SU-DHL-6 (cell line): Measurements from ENCODE around the gene APOM.

Experiments used
- H2AFZ ChIP-seq: fragments of 200-600 bp; sonication (generic); 2 replicates; pipeline ENCODE4 v1.6.1; 2014; ENCODE audit warnings: low read depth, mild to moderate bottlenecking, moderate library complexity, mixed read lengths, antibody characterized with exemption, low read length; ENCODE audit not compliant: severe bottlenecking
- H3F3A ChIP-seq: fragments of 200-600 bp; shearing (Covaris generic); 2 replicates; pipeline ENCODE4 v1.6.0; 2016; ENCODE audit warnings: antibody characterized with exemption, mild to moderate bottlenecking; ENCODE audit not compliant: insufficient read depth
- H3K27ac ChIP-seq: fragments of 200-600 bp; sonication (generic); 2 replicates; pipeline ENCODE4 v1.5.1; 2016; ENCODE audit warnings: low read depth, mild to moderate bottlenecking, low read length, moderate library complexity, mixed read lengths
- H3K27me3 ChIP-seq: fragments of 200-600 bp; sonication (generic), shearing (Covaris generic); 2 replicates; pipeline ENCODE4 v1.6.0; 2014; ENCODE audit warnings: mild to moderate bottlenecking, low read length
- H3K36me3 ChIP-seq: fragments of 200-600 bp; sonication (generic); 2 replicates; pipeline ENCODE4 v1.6.1; 2014; ENCODE audit warnings: mild to moderate bottlenecking, low read length, mixed read lengths
- H3K4me2 ChIP-seq: fragments of 300-600, 200-600 bp; shearing (Covaris generic), sonication (generic); 2 replicates; pipeline ENCODE4 v1.6.0; 2014; ENCODE audit warnings: low read length, low read depth, mild to moderate bottlenecking; ENCODE audit not compliant: poor library complexity, severe bottlenecking
- H3K4me3 ChIP-seq: fragments of 200-600 bp; sonication (generic); 2 replicates; pipeline ENCODE4 v1.5.1; 2014; ENCODE audit warnings: antibody characterized with exemption, low read length, mild to moderate bottlenecking, mixed read lengths; ENCODE audit not compliant: insufficient read depth, poor library complexity, severe bottlenecking
- H3K79me2 ChIP-seq: fragments of 200-600 bp; sonication (generic); 2 replicates; pipeline ENCODE4 v1.6.1; 2014; ENCODE audit warnings: mild to moderate bottlenecking, low read length, moderate library complexity; ENCODE audit not compliant: insufficient read depth
- H3K9ac ChIP-seq: fragments of 200-600 bp; sonication (generic); 2 replicates; pipeline ENCODE4 v1.7.0; 2014; ENCODE audit warnings: mild to moderate bottlenecking, low read length
- H3K9me2 ChIP-seq: fragments of 200-600 bp; sonication (generic); replicated peaks from 2 replicates; pipeline ENCODE4 v1.6.1; 2014; ENCODE audit warnings: low read length; ENCODE audit not compliant: insufficient read depth
- H3K9me3 ChIP-seq: fragments of 200-600 bp; sonication (generic); 2 replicates; pipeline ENCODE4 v1.6.1; 2014; ENCODE audit warnings: low read length, mixed read lengths; ENCODE audit not compliant: insufficient read depth
- H4K20me1 ChIP-seq: fragments of 200-600 bp; sonication (generic); 2 replicates; pipeline ENCODE4 v1.6.1; 2014; ENCODE audit warnings: low read depth, mild to moderate bottlenecking, antibody characterized with exemption, low read length, moderate library complexity, mixed read lengths
- EZH2phosphoT487 ChIP-seq: fragments of 200-600 bp; sonication (generic), shearing (Covaris generic); conservative IDR thresholded peaks from 2 replicates; pipeline ENCODE4 v1.6.1; 2018; ENCODE audit warnings: mild to moderate bottlenecking, antibody characterized with exemption, low read length, moderate library complexity, mixed read lengths
- TF ChIP-seq, protein P1 (sequence below): fragments of 200-600 bp; sonication (generic); IDR thresholded peaks from one replicate; pipeline ENCODE4 v1.5.1; 2017; ENCODE audit warnings: antibody characterized with exemption, mild to moderate bottlenecking, low read length, moderate library complexity; ENCODE audit not compliant: insufficient read depth, poor library complexity, severe bottlenecking

Gene APOM

DNA sequence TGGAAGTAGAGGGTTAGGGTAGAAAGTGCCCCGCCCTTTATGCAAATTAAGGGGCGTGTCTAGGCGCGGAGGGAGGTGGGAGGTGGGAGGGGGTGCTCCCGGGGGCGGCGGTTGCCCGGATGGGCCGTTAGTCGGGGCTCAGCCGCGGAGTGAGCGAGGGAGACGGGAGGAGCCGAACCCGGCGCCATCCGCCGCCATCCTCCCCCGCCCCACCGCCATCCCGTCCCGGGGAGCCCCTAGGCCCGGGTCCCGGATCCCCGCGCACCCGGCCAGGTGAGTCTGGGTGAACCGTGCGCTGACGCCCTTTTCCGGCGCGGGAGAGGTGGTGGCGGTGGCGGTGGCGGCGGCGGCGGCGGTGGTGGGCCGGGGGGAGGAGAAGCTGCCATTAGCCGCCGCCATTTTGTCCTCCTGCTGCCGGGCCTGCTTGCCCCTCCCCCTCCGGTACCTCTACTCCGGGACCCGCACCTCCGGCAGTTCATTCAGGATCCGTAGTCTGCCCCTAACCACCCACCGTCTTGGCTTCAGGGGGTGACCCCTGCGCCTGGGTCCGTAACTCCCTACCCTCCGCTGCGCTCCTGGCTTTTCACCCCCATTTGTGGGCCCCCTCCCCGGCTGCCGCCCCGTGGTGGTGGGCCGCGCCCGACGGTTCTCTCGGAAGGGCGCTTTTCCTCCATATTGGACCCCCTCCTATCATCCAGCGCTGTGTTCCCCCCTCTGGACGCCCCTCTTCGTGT lies 34.9 kb upstream of the APOM start, which contains the start of gene PRRC2A:
PRRC2A (plus strand) TSS at position 130 of the 734 bp plus-strand sequence. CDS start 2,075 bp downstream, outside the sequence.
- Histone ChIP-seq H3K9me3 (no peaks in the 10 kb centered on the region), H4K20me1 (peaks cover 16% of the 10 kb centered on the region; the same call in 1 of the 2 replicates), H3F3A (peaks cover 25% of the 10 kb centered on the region), H3K4me3 (peak within 1 kb of the TSS; percentile 64), H3K27ac (peak within 1 kb of the TSS; percentile 86), H3K79me2 (peaks cover 48% of the 10 kb centered on the region), H3K9me2 (no peaks in the 10 kb centered on the region), H3K9ac (peak within 1 kb of the TSS; percentile 83), H3K27me3 (no peaks in the 10 kb centered on the region), H3K36me3 (peaks cover 38% of the 10 kb centered on the region), H2AFZ (peak within 1 kb of the TSS; percentile 6), H3K4me2 (peak within 1 kb of the TSS; percentile 84)
- TF ChIP-seq EZH2phosphoT487, result no peak
- TF ChIP-seq, protein P1, sequence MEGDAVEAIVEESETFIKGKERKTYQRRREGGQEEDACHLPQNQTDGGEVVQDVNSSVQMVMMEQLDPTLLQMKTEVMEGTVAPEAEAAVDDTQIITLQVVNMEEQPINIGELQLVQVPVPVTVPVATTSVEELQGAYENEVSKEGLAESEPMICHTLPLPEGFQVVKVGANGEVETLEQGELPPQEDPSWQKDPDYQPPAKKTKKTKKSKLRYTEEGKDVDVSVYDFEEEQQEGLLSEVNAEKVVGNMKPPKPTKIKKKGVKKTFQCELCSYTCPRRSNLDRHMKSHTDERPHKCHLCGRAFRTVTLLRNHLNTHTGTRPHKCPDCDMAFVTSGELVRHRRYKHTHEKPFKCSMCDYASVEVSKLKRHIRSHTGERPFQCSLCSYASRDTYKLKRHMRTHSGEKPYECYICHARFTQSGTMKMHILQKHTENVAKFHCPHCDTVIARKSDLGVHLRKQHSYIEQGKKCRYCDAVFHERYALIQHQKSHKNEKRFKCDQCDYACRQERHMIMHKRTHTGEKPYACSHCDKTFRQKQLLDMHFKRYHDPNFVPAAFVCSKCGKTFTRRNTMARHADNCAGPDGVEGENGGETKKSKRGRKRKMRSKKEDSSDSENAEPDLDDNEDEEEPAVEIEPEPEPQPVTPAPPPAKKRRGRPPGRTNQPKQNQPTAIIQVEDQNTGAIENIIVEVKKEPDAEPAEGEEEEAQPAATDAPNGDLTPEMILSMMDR, result no peak

DNA sequence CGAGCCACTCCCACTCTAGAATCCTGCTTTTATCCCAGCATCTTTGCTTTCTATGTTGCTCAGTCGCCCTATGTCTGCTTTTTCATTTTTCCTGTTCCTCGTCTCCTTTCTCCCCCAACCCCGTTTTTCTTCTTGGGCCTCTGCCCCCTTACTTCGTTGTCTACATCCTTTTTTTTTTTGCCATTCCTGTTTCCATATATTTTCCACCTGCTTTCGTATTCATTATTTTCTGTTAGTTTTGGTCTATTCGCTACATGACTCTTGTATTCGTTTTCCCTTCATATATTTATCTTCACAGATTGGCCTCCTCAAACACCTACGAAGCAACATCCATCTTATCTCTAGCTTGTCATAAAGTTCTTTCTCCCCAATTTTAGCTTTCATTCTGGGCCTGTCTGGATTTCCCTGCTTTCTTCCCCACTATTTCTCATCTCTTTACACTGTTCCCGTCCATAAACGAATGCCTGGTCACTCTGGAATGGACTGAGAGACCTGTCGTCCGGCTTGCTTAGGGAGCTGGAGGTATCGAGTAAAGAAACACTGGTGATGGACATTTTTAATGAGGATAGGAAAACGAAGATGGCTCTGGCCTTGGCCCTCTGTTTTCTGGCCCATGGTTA lies 34.3 kb upstream of the APOM start:
- H3K36me3 ChIP-seq, result peaks cover 45% of the 10 kb centered on the region

DNA sequence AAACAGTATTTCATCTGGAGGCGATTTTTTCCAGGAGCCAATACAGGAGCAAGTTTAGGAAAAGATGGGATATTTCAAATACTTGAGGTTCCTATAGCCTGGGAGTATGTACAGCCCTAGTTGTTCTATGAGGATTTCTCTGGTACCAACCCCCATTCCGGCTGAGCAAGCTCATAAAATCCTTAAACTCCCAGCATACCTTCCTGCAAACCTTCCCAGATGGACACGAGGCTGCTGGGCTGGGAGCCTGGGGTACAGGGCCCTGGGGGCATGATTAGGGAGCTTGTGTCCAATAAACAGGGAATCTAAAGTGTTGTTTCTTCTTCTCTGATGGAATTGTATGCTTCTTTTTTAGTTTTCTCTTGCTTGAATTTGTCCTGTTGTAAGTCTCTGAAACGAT lies 33.7 kb upstream of the APOM start:
- peaks cover 56% of the 10 kb centered on the region for H3K79me2 ChIP-seq
- H3K4me2 ChIP-seq, result peak overlapping the region; percentile 84
- H3K27me3 ChIP-seq, result no peaks in the 10 kb centered on the region
- no peaks in the 10 kb centered on the region for H3K9me3 ChIP-seq
- H3K9me2 ChIP-seq, result no peaks in the 10 kb centered on the region
- H3F3A ChIP-seq, result peaks cover 25% of the 10 kb centered on the region
- peaks cover 16% of the 10 kb centered on the region; the same call in 1 of the 2 replicates for H4K20me1 ChIP-seq
- H3K9ac ChIP-seq, result peak overlapping the region; percentile 83
- H3K27ac ChIP-seq, result peak overlapping the region; percentile 78; the same call in 1 of the 2 replicates
- TF ChIP-seq EZH2phosphoT487, result no peak
- TF ChIP-seq, protein P1, result no peak
- peak overlapping the region; percentile 64 for H3K4me3 ChIP-seq
- H2AFZ ChIP-seq, result no peak overlapping the region
- H3K36me3 ChIP-seq, result peaks cover 50% of the 10 kb centered on the region

More for the DNA sequence above, 34.3 kb upstream of the APOM start:
- no peak for TF ChIP-seq EZH2phosphoT487
- TF ChIP-seq, protein P1, result no peak
- H3K9me2 ChIP-seq, result no peaks in the 10 kb centered on the region
- H3K9me3 ChIP-seq, result no peaks in the 10 kb centered on the region
- no peak overlapping the region for H2AFZ ChIP-seq
- H3K9ac ChIP-seq, result peak overlapping the region; percentile 83
- H3K4me3 ChIP-seq, result peak overlapping the region; percentile 64
- H3K4me2 ChIP-seq, result peak overlapping the region; percentile 84
- peaks cover 50% of the 10 kb centered on the region for H3K79me2 ChIP-seq
- H3K27ac ChIP-seq, result peak overlapping the region; percentile 78
- H3F3A ChIP-seq, result peaks cover 25% of the 10 kb centered on the region
- peaks cover 16% of the 10 kb centered on the region; the same call in 1 of the 2 replicates for H4K20me1 ChIP-seq
- no peaks in the 10 kb centered on the region for H3K27me3 ChIP-seq
